GM23338 (cell line): Measurements from ENCODE around the gene ANG.

ENCODE experiments used
- EZH2 ChIP-seq: fragments of 200-600 bp; sonication (generic); IDR thresholded peaks from one replicate; pipeline ENCODE4 v1.8.0; 2017; ENCODE audit warnings: antibody characterized with exemption, mild to moderate bottlenecking, low read depth; ENCODE audit not compliant: unreplicated experiment
- EZH2phosphoT487 ChIP-seq: fragments of 200-600 bp; sonication (generic); IDR thresholded peaks from one replicate; pipeline ENCODE4 v1.8.1; 2018; ENCODE audit warnings: antibody characterized with exemption; ENCODE audit not compliant: unreplicated experiment
- POLR2AphosphoS5 ChIP-seq: IDR thresholded peaks from 2 replicates; pipeline ENCODE4 v1.6.1; 2016; ENCODE audit warnings: antibody characterized with exemption, low read depth
- STAT1 ChIP-seq: IDR thresholded peaks from one replicate; pipeline ENCODE4 v1.6.1; 2016; ENCODE audit warnings: antibody characterized with exemption; ENCODE audit not compliant: unreplicated experiment
- TF ChIP-seq, protein P1 (sequence below), 2 experiments: fragments of 200-600 bp in 1 of 2; sonication (generic) in 1 of 2; conservative IDR thresholded peaks; 2 replicates each; pipeline versions ENCODE4 v1.5.1 to v1.6.1; 2016 to 2017; ENCODE audit warnings: antibody characterized with exemption in 2 of 2, low read depth in 2 of 2, mild to moderate bottlenecking in 2 of 2, moderate library complexity in 1 of 2
- TF ChIP-seq, protein P2 (sequence below): IDR thresholded peaks from one replicate; pipeline ENCODE4 v1.6.1; 2018; ENCODE audit warnings: antibody characterized with exemption; ENCODE audit not compliant: unreplicated experiment

DNA sequence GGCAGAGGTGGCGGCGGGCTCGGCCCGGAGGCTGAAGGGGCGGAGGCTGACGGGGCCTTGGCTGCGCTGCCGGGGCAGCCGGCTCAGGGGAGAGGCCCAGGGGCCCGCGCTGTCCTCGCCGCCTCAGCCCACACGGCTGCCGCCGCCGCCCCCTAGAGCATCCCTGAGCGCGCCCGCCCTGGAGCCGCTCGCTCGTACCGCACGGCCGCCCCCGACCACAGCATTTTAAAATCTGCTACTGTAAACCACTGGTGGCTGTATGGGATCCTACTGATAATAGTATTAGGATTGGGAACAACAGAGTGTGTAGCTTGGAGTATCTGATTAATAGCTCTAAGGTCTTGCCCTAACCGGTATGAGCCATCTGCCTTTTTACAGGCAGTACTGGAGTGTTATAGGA is 34.9 kb downstream of the ANG start:
- TF ChIP-seq, protein P1, sequence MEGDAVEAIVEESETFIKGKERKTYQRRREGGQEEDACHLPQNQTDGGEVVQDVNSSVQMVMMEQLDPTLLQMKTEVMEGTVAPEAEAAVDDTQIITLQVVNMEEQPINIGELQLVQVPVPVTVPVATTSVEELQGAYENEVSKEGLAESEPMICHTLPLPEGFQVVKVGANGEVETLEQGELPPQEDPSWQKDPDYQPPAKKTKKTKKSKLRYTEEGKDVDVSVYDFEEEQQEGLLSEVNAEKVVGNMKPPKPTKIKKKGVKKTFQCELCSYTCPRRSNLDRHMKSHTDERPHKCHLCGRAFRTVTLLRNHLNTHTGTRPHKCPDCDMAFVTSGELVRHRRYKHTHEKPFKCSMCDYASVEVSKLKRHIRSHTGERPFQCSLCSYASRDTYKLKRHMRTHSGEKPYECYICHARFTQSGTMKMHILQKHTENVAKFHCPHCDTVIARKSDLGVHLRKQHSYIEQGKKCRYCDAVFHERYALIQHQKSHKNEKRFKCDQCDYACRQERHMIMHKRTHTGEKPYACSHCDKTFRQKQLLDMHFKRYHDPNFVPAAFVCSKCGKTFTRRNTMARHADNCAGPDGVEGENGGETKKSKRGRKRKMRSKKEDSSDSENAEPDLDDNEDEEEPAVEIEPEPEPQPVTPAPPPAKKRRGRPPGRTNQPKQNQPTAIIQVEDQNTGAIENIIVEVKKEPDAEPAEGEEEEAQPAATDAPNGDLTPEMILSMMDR (conservative IDR thresholded peaks at IDR 0.05; ENCODE audit: low read depth in 2 of 2), result peak in 1 of 2 experiments; percentile 23; a peak in 2 of 4 replicates
- TF ChIP-seq EZH2phosphoT487 (no peak), EZH2 (no peak), STAT1 (no peak), POLR2AphosphoS5 (no peak)
- TF ChIP-seq, protein P2, sequence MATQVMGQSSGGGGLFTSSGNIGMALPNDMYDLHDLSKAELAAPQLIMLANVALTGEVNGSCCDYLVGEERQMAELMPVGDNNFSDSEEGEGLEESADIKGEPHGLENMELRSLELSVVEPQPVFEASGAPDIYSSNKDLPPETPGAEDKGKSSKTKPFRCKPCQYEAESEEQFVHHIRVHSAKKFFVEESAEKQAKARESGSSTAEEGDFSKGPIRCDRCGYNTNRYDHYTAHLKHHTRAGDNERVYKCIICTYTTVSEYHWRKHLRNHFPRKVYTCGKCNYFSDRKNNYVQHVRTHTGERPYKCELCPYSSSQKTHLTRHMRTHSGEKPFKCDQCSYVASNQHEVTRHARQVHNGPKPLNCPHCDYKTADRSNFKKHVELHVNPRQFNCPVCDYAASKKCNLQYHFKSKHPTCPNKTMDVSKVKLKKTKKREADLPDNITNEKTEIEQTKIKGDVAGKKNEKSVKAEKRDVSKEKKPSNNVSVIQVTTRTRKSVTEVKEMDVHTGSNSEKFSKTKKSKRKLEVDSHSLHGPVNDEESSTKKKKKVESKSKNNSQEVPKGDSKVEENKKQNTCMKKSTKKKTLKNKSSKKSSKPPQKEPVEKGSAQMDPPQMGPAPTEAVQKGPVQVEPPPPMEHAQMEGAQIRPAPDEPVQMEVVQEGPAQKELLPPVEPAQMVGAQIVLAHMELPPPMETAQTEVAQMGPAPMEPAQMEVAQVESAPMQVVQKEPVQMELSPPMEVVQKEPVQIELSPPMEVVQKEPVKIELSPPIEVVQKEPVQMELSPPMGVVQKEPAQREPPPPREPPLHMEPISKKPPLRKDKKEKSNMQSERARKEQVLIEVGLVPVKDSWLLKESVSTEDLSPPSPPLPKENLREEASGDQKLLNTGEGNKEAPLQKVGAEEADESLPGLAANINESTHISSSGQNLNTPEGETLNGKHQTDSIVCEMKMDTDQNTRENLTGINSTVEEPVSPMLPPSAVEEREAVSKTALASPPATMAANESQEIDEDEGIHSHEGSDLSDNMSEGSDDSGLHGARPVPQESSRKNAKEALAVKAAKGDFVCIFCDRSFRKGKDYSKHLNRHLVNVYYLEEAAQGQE, result no peak
